ENCODE results near the gene CDSN.
"Not testable (repeated sequence)": the region's sequence is repeated elsewhere in the genome, so short reads cannot be mapped to it uniquely, and the experiment has no call there.

Gene CDSN, protein sequence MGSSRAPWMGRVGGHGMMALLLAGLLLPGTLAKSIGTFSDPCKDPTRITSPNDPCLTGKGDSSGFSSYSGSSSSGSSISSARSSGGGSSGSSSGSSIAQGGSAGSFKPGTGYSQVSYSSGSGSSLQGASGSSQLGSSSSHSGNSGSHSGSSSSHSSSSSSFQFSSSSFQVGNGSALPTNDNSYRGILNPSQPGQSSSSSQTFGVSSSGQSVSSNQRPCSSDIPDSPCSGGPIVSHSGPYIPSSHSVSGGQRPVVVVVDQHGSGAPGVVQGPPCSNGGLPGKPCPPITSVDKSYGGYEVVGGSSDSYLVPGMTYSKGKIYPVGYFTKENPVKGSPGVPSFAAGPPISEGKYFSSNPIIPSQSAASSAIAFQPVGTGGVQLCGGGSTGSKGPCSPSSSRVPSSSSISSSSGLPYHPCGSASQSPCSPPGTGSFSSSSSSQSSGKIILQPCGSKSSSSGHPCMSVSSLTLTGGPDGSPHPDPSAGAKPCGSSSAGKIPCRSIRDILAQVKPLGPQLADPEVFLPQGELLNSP

DNA sequence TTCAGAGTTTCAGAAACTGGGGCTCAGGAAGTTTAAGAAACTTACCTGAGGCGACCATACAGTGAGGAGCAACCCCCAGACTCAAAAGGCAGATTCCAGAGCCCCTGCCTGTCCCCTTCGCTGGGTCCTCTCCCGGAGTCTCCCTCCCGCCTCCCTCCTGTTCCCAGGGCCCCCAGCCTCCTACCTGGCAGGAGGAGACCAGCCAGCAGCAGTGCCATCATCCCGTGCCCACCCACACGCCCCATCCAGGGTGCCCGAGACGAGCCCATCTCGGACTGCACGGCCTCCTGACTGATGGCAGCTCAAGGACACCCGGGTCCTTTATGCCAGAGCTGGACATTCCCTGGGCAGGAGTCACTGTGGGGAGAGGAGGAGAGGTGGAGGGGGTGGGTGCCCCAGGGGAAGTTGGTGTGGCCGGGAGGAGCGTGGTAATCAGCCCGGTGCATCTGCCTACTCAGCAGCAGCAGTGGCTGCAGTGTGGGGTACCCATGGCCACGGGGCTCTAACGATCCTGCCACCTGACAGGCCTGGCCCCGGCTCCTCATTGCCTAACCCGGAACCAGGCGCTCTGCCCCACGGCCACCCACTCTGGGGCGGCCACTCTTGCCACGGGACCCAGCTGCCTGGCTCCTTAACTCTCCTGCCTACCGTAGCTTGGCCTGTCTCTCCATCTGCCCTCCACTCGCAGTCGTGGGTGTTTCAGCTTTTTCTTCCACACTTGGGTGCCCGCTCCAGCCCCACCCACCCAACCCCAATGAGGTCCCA, at the start of gene CDSN:
CDSN (minus strand) TSS at position 296 of the 765 bp plus-strand sequence; CDS start at position 269, 27 bp downstream.
- no peak for DNase-seq (ENCODE audit: extremely low read depth in 1 of 2, low read depth in 1 of 2)

DNA sequence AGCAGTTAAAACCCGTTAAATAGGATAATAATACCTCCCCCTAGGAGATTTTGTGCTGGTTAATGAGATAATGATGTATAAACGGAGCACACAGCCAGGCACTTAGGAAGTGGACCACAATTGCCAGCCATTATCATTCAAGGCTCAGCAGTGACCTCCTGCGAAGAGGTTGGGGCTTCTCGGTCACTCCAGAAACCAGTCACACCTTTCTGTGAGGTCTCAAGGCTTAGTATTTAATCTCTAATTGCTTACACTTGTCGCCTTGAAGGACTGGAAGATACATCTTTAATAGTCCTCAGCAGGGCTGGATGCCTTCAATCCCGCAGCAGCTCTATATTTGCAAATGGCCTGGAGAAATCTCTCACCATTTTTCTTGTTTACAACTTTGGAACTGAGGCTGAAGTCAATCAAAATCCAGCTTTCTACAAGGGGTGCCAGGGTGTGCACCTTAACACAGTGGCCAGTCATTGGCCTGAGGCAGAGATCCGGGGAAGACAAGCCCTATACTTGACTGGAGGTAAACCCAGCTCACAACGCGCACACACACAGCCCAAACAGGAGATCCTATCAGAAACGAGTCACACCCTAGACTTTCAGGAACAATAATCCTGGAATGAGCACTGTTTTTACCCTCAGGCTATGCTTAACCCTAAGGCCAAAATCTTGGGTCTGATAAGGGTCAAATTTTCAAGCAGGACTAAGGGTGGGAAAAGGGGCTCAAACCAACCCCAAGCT, 49.0 kb upstream of the CDSN start:
- DNase-seq (ENCODE audit: extremely low read depth in 1 of 2, low read depth in 1 of 2): no peak

- no peak for DNase-seq (ENCODE audit: extremely low read depth in 1 of 2, low read depth in 1 of 2)
These were observed 48.4 kb upstream of the CDSN start for GRCh38 chr6:31168606-31169005.

- no peak for DNase-seq (ENCODE audit: extremely low read depth in 1 of 2, low read depth in 1 of 2)
These were observed 45.7 kb upstream of the CDSN start for GRCh38 chr6:31165986-31166385.

DNA sequence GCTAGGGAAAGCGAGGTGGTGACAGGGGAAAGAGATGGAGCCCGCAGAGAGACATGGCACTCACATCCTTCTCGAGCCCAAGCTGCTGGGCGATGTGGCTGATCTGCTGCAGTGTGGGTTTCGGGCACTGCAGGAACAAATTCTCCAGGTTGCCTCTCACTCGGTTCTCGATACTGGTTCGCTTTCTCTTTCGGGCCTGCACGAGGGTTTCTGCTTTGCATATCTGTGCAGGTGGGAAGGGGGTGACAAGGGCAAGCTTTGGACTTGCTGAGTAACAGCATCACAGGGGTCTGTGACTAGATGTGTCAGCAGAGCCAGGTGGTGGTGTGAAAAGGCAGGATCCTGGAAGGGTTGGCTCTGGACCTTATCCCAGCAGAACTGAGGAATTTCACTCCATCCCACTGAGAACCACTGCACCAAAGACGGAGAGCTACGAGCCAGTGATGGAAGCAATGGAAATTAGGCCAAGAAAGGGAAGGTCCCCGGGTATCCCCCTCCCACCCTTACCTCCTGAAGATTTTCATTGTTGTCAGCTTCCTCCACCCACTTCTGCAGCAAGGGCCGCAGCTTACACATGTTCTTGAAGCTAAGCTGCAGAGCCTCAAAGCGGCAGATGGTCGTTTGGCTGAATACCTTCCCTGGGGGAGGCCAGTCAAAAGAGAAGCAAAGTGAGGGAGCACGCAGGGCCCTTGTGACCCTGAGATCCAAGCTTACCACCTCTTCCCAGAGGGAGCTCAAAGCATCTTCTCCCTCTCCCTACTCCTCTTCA, 45.0 kb upstream of the CDSN start:
- DNase-seq (ENCODE audit: extremely low read depth in 1 of 2, low read depth in 1 of 2): not testable (repeated sequence)

GRCh38 chr6:31164475-31165063, 44.3 kb upstream of the CDSN start:
- DNase-seq (ENCODE audit: extremely low read depth in 1 of 2, low read depth in 1 of 2): not testable (repeated sequence)

- DNase-seq (ENCODE audit: extremely low read depth in 1 of 2, low read depth in 1 of 2): no peak
These were observed 43.7 kb upstream of the CDSN start for GRCh38 chr6:31163922-31164321.

GRCh38 chr6:31162463-31163165, 42.4 kb upstream of the CDSN start:
- DNase-seq (ENCODE audit: extremely low read depth in 1 of 2, low read depth in 1 of 2): no peak

GRCh38 chr6:31161216-31162126, 41.2 kb upstream of the CDSN start:
- no peak for DNase-seq (ENCODE audit: extremely low read depth in 1 of 2, low read depth in 1 of 2)

- DNase-seq (ENCODE audit: extremely low read depth in 1 of 2, low read depth in 1 of 2): no peak
These were observed 38.9 kb upstream of the CDSN start for GRCh38 chr6:31158863-31159855.

- DNase-seq (ENCODE audit: extremely low read depth in 1 of 2, low read depth in 1 of 2): peak; percentile 98 to 99
These were observed 38.1 kb upstream of the CDSN start, which contains the start of gene TCF19 for GRCh38 chr6:31158140-31158862. Gene TCF19, plus strand, starts transcription at chr6:31158589. Its CDS starts 881 bp downstream, at chr6:31159470.

DNA sequence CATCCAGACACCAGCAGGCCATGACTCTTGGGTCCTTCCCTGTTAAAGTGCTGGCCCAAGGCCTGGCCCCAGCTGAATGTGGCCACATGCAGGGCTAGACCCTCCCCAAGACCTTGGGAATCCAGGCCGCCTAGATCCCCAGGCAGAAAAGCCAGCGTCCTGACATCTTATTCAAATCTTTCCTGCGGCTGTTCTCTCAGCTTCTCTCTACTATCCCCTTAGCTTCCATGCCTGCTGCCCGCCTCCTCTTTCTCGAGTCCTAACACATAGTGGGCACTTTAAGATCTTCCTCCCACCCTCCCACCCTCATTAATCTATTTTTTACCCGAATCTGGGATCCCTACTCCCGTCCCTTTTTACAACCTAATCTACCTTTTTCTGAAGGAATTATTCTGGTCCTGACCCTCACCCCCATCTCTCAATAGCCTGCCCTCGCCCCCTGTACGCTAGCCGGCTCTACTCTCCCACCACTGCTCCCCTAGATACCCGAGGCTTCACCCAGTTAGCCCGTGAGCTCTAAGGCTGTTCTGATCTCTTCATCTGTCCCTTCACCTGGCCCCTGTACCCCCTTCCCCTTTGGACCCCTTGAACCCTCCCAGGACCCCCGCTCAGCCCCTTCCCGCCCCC, 37.4 kb upstream of the CDSN start, which contains the start of gene CCHCR1:
CCHCR1 (minus strand) TSS at position 290 of the 627 bp plus-strand sequence; CDS start at position 88, 202 bp downstream.
- DNase-seq (ENCODE audit: extremely low read depth in 1 of 2, low read depth in 1 of 2): no peak

GRCh38 chr6:31156641-31157040, 36.4 kb upstream of the CDSN start:
- no peak for DNase-seq (ENCODE audit: extremely low read depth in 1 of 2, low read depth in 1 of 2)

DNA sequence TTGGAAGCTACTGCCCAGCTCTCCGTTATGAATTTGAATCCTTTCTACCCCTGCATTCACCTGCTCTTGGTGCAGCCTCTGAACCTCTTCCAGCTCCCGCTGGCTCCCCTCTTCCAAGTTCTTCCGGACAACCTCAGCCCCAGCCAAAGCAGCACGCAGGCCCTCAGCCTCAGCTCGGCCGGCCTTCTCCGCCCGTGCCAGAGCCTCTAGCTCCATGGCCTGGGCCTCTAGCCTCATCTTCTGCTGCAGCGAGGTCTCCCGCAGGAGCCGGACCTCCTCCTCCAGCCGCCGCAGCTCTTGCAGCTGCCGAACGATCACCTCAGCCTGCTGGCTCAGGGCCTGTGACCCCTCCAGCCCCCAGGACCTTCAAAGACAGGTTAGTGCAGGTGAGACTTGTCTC, 34.2 kb upstream of the CDSN start:
- DNase-seq (ENCODE audit: extremely low read depth in 1 of 2, low read depth in 1 of 2): no peak

DNA sequence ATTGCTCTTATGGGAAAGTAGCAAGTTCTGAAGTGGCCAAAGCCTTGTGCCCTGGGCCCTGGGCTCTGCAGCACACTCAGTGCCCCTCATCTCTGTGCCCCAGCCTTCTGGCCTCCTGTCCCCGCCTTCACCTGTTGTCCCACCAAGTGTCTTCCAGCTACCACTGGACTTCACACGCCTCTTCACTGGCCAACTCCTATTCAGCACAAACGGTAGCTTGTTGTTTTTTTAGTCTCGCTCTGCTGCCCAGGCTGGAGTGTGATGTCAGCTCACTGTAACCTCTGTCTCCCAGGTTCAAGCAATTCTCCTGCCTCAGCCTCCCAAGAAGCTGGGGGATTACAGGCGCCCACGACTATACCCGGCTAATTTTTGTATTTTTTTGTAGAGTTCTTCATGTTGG, 32.5 kb upstream of the CDSN start:
- DNase-seq (ENCODE audit: extremely low read depth in 1 of 2, low read depth in 1 of 2): no peak

Data from stimulated activated CD8-positive, alpha-beta memory T cell treated with anti-CD3 and anti-CD28 coated beads, Interleukin-7, amount 100 ng/mL, for 48 hours (primary cell).